ENCODE results near the gene RNF123. TPM values are rescaled to one million over a fixed set of nuclear protein-coding genes. Genes with fewer than 3 reads are reported as not detected.

RNF123 gene
- total and polyA plus RNA-seq, 10 of the 15 experiments (the other 5 are each of a cell fraction or from before 2014, with no cell fraction given): 4.2 to 31.5 (median 17.6) TPM

- TF ChIP-seq ZBTB40 (IDR thresholded peaks at IDR 0.05; ENCODE audit: borderline replicate concordance) (peak; percentile 95), GABPA (IDR thresholded peaks at IDR 0.05; ENCODE audit: low read depth) (peak; percentile 83), IKZF1 (conservative IDR thresholded peaks at IDR 0.05) (peak; percentile 49), HDAC2 (IDR thresholded peaks at IDR 0.05) (no peak), NRF1 (conservative IDR thresholded peaks at IDR 0.05; ENCODE audit: low read depth, low read length) (peak; percentile 15; the same call in 1 of the 2 replicates), E4F1 (IDR thresholded peaks at IDR 0.05; ENCODE audit: borderline replicate concordance, partially characterized antibody) (peak; percentile 75), BMI1 (IDR thresholded peaks at IDR 0.05; ENCODE audit: borderline replicate concordance) (no peak), HCFC1 (IDR thresholded peaks at IDR 0.05; ENCODE audit: low read length) (peak; percentile 65), POLR2A (IDR thresholded peaks at IDR 0.05; ENCODE audit: low read depth, low read length) (peak; percentile 90), IKZF2 (IDR thresholded peaks at IDR 0.05) (peak in 1 of 2 experiments; percentile 48; a peak in 3 of 4 replicates), IRF4 (IDR thresholded peaks at IDR 0.05; ENCODE audit: low read depth, low read length) (no peak), MEF2B (IDR thresholded peaks at IDR 0.05; ENCODE audit: partially characterized antibody, poor library complexity, severe bottlenecking) (peak; percentile 64), RELB (IDR thresholded peaks at IDR 0.05; ENCODE audit: low read depth) (peak; percentile 87), SPI1 (IDR thresholded peaks at IDR 0.05; ENCODE audit: borderline replicate concordance, insufficient read depth, low read depth, low read length) (0 out of 2 replicates have a peak, but pooled peaks have one; percentile 1), IRF5 (IDR thresholded peaks at IDR 0.05; ENCODE audit: borderline replicate concordance) (no peak), JUND (IDR thresholded peaks at IDR 0.05; ENCODE audit: low read depth, low read length) (0 out of 2 replicates have a peak, but pooled peaks have one; percentile 4)
- TF ChIP-seq, protein P1, sequence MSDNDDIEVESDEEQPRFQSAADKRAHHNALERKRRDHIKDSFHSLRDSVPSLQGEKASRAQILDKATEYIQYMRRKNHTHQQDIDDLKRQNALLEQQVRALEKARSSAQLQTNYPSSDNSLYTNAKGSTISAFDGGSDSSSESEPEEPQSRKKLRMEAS (IDR thresholded peaks at IDR 0.05; ENCODE audit: low read depth, low read length): peak; percentile 42; the same call in 1 of the 2 replicates
- TF ChIP-seq, protein P2, sequence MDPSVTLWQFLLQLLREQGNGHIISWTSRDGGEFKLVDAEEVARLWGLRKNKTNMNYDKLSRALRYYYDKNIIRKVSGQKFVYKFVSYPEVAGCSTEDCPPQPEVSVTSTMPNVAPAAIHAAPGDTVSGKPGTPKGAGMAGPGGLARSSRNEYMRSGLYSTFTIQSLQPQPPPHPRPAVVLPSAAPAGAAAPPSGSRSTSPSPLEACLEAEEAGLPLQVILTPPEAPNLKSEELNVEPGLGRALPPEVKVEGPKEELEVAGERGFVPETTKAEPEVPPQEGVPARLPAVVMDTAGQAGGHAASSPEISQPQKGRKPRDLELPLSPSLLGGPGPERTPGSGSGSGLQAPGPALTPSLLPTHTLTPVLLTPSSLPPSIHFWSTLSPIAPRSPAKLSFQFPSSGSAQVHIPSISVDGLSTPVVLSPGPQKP (IDR thresholded peaks at IDR 0.05; ENCODE audit: low read depth, low read length): peak; percentile 86
Measured at GRCh38 chr3:49673715-49674496, 15.5 kb upstream of the RNF123 start, which contains the start of gene APEH (continued).
